AG08396 (cell line): ENCODE results near the gene SAMD8.
A peak's percentile ranks its signal among the peaks of the same experiment; 100 is the strongest.

Experiments used
- DNase-seq: peaks from one replicate; pipeline ENCODE4 v3.0.0; 2012; ENCODE audit warnings: low spot score, mixed read lengths

SAMD8 gene

DNA sequence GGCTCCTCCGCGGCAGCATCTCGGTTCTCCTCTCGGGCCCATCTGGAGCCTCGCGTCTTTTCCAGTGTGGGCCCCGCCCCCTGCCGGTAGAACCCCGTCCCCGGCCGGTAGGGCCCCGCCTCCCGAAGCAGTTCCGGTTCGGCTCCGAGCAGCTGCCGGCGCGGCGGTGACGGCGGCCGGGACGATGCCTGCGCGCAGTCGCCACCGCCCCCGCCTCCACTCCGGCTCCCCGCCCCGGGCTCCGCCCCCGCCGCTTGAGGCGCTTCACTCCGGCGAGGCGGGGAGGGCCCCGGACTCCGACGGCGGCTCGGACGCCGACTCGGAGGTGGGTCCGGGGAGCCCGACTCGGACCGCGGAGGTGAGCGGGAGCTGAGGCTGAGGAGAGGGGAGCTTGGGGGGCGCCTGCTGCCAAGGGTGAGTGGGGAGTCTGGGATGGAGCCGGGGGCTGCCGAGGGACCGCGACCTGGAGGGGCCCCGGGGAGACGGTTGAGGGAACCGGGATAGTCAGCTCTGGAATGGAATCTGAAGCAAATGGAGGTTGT lies at the start of gene SAMD8:
Gene SAMD8 (plus strand): TSS at position 292 of the 542 bp plus-strand sequence. CDS start 38,873 bp downstream, outside the sequence.
- peak; percentile 100 for DNase-seq

DNA sequence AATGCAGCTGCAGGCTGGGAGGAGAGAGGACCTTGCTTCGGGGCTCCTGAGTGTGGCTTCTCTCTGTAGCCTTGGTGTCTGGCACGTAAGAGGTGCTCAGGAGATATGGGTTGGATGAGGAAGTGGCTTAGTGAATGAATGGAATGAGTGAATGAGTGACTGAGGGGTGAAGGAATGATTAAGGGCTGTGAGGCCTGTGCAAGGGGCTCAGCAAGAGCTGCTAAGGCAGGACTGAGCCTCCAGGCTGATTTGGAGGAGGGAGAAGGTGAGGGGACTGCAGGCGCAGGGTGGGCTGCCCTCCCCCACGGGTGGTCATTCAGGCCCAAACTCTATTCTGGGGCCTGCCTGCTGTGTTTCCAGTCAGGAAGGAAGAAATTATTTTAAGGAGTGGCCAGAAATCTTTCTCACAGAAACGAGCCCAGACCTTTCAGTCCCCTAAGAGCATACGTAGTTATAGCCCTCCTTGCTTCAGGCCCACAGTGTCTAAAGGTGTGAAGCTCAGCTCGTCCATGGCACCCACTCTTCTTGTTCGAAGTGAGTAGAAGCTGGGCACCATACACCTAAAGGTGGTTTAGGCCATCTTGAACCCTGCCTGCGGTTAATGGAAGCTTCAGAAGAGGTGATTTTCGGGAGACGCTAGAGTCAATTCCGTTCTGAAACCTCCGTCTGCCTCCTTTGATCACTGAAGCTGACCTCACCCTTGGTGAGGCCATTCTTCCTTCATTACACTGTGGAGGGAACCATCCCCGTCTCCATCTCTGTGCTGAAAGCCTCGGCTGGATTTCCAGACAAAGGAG lies 49.5 kb upstream of the SAMD8 start:
- DNase-seq: no peak

DNA sequence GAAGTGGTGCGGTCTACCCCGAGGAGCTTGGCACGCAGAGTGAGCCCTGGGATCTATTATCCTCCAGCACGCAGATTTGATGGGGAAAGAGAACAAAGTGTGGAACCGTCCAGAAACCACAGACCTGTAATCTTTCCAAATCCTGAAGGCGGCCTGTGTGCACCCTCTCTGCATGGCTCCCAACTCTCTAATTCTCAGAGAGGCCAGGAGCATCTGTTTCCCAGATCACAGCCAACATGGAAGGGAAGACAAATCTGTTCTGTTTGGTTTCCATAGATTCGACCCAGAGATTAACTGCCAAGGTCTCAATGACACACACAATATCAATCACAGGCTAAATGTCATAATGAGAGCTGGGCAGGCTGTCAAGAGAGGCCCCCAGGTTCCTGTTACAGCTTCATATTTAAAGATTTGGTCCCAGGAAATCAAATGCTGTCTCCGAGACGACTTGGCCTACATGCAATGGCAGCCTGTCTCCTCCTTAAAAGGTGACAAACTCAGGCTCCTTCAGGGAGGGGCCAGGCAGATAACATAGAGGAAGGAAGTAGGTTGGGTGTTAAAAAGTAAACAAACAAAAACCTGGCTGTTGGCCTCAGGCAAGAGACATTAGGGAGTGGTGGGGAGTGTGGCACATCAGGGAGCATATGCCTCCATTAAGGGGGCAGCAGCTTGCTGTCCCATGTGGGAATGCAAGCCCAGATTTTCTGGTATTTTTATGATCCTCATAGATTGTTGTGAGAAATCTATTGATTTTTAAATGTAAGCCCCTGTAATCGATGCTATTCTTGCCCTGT lies 48.8 kb upstream of the SAMD8 start:
- peak; percentile 30 for DNase-seq

DNA sequence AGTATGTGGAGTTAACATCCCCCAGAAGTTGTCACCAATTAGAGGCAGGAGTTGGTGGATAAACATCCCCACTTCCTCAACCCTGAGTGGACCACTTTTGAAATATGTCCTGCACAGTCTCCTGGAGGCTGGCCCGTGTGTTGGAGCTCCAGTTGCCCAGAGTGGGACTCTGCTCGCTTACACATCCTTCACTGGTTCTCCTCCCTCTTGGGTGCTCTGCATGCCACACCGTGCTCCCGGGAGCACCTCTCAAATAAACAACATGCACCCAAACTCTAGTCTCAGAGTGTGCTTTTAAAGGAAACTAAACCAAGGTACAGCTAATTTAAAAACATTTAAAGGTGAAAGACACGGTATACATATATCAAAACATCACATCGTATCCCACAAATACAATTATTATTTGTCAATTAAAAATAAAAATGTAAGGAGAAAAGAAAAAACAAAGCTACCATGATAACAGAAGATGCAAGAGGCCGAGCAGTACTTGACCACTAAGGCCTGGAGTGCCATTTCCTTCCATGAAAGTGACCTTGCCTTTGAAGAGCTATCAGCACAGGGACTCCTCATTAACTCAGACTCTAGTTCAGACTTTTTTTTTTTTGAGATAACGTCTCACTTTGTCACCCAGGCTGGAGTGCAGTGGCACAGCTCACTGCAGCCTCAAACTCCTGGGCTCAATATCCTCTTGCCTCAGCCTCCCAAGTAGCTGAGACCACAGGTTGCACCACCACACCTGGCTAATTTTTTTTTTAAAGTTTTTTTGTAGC lies 47.8 kb upstream of the SAMD8 start:
- DNase-seq: no peak

DNA sequence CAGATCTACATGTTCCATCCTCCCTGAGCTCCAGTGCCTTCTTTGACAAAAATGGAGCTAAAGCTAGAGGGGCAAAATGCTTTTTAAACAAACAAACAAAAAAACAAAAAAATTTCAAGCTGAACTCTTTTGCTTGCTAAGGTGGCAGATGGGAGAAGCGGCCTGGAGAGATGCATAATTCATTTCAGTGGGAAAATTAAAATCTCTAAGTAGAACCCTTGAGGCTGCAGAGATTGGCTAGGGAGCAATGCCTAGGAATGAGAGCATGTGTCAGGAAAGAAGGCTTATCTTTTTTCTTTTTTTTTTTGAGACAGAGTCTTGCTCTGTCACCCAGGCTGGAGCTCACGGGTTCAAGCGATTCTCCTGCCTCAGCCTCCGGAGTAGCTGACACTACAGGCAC lies 46.4 kb upstream of the SAMD8 start:
- DNase-seq: no peak

DNA sequence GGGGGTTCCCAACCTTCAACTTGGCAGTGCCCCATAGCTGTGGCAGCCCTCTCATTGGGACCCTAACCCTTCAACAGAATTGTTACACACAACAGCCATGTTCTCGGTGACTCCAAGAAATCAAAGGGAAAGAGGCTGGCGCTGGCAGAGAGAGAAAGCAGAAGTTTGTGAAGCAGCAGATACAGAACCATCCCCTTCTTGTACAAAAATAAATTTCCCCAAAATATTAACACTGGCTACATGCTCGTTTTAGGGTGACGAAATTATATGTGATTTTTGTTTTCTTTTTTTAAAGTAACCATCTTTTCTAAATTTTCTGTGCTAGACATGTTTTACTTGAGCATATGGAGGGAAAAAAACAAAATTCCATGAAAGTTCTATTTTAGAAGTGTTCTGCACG lies 45.2 kb upstream of the SAMD8 start:
- no peak for DNase-seq

DNA sequence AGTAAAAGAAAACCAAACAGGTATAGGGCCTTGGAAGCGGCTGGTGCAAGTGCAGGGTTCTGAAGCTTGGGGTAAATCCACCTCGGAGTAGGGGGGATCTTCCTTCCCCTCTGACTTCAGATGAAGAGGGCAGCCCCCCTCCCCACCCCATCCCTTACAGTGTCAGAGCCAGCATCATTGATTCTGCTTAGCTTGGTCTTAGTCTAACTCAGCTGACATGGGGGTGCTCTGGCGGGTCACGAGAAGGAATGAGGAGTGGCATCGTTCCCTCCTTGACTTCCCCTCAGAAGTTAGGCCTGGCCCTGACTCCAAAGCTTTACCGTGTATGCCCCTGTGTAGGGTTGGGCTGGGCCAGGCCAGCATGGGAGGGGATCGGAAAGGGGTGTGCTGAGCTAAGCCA lies 44.2 kb upstream of the SAMD8 start:
- DNase-seq: no peak

DNA sequence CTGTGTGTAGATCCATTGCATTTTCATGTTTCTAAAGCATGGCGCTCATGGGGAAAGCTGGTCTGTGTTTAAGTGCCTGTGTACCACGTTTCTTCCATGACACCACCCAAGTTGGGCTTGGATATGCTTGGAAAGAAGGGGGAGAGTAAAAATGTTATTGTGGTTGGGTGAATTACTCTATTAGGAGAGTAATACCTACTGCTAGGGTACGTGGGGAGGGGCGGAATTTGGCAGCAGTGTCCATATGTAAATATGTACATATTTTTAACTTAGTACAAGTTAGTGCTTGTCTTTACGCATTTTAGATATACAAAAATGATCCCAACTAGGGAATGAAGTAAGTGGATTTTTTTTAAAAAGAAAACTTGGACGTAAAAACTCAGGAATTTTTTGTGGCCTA lies 42.9 kb upstream of the SAMD8 start:
- DNase-seq: no peak

DNA sequence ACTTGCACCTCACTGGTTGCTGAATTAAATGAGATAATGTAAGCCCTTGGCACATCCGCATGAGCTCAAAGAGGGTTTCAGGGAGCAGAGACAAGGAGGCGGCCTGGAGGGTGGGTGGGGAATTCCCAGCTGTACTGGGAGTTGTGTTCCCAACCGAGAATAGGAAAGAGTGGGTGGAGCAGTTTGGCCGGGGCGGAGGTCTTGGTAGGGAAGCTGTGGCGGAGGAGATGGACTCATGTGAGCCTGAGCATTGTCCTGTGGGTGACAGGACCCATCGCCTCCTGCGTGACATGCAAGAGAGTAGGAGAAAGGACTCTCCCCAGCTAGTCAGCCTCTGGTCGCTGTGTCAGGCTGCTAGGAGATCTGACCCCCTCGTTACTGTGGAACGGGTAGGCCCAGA lies 41.0 kb upstream of the SAMD8 start:
- DNase-seq: no peak

DNA sequence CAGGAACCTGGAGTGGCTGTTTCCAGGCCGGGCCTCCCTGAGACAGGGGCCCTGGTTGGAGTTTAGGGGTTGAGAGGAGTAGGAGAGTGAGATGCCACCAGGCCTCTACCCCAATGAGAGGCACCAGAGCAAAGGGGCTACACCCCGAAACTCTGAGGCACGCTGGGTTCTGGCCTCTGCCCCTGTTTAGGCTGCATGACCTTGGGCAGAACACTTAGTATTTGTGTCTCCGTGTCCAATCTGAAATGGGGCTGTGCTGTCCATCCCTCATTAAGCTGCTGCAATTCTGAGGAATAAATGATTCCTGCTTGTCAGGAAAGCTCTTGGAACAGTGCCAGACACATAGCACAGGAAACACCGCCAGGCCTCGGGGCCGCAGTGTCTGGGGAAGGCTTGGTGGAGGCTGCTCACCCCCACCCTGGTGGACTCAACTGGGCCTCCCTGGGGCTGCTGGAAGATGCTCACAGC lies 40.5 kb upstream of the SAMD8 start:
- no peak for DNase-seq

DNA sequence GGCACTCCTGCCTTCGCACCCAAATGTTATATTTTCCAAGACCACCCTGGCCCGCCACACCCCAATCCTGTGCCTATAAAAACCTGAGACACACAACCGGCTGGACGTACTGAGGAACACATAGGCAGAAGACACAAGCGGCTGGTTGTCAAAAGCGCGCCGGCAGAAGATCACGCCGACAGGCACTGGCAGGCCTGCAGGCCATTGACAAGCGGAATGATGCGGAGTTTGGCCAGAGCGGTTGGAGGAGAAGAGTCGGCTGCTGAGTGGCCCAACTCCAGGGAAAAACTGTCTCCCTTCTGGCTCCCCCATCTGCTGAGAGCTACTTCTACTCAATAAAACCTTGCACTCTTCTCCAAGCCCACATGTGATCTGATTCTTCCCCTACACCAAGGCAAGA lies 39.7 kb upstream of the SAMD8 start:
- no peak for DNase-seq

DNA sequence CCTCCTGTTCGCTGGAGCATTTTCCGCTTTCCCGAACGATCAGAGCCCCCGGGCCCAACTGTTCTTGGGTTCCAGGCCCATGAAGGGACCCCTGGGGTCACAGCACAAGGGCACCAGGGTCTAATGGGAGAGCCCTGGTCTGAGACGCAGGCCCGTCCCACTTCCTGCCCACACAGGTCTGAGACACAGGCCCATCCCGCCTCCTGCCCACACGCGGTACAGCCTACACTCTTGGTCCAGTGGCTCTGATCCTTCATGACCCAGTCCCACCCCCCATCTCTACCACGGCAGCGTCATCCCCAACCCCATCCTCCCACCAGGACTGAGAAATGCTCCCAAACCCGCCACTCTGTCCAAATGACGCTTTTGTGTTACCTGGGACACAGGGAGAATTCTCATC lies 38.7 kb upstream of the SAMD8 start:
- no peak for DNase-seq

DNA sequence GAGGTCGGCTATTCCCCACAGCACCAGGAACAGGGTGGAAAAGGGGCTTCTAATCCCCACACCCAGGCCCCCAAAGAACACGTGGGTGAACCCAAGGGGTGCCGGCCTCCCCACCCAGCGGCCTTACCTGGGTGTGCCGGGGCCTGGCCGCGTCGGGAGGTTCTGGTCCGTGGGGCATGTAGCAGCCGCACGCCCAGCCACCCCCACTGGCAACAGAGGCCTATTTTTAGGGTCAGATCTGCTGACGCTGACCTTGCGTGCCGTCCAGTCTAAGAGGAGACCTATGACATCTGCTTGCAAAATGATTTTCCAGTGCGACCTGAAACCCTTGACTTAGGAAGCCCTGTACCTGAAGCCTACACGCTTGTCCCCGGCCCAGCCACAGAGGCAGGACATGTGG lies 38.0 kb upstream of the SAMD8 start:
- DNase-seq: no peak

DNA sequence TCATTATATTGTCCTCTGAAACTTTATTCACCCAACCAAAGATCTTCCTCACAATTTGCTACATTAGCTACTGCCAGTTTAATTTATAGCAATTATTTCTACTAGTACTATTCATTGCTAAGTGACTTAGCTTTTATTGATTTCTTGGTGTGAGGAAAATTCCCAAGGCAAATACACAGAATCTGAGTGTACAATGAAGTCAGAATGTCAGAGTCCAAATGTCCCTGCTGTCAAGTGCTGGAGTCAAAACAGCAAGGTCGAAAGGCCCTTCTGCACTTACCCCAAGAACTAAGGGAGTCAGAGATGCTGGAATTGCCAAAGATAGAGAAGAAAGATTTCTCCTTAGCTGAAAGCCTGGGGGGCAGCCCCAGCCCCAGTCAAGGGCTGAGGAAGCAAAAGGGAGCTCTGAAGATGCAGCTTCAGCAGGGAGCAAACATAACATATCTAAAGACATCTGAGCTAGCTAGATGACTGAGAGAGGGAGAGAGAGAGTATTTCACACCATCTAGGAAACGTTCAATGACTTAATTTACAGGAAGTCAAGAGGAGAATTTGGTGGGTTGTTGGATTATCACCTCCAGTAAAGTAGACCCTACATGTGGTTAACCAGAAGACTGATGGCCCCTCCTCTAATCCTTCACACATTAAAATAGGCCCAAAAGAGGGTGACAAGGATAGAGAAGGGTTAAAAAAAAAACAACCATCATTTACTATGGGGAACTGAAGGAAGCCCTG lies 36.6 kb upstream of the SAMD8 start:
- no peak for DNase-seq

DNA sequence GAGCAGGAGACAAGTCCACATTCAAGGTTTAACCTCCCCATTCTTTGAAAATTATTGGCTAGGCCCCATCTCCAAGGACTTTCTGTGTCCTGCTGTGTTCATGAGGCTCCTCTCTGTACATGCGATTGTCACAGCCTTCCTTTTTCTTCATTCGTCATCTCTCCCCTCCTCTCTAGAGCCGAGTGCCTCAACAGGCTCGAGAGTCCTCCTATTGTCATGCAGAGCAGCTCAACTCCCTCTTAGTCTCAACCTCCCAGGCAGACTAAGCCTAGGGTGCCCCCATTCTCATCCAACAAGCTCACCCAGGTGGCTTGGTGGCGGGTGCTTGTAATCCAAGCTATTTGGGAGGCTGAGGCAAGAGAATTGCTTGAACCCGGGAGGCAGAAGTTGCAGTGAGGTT lies 35.1 kb upstream of the SAMD8 start:
- DNase-seq: no peak

DNA sequence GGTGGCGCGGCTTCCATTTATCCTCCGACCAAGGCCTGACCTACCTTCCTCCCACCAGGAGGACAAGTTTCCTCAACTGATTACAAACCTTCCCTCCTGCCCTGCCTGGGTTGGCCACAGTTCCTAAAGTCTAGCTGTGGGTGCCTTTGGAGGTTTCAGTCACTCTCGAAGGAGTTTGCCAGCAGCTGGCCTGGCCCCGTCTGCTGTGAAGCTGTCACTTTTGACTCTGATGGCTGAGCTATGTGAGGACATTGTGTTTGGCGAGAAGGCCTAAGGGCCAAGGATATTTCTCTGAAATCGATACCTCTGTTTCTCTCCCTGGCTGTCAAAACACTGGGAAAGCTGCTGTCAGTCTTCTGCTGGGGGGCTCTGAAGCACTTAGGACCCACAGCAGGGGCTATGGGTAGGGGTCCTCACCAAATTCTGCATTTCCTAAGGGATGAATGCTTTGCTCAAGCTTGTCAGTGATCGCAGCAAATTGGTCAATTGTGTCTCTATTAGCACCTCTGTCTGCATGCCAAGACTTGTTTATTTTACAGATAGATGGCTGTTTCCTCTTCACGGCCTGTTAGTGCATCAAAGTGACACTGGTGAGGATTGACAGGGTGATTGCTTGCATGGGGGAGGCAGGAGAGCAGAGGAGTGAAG lies 31.9 kb upstream of the SAMD8 start:
- no peak for DNase-seq

DNA sequence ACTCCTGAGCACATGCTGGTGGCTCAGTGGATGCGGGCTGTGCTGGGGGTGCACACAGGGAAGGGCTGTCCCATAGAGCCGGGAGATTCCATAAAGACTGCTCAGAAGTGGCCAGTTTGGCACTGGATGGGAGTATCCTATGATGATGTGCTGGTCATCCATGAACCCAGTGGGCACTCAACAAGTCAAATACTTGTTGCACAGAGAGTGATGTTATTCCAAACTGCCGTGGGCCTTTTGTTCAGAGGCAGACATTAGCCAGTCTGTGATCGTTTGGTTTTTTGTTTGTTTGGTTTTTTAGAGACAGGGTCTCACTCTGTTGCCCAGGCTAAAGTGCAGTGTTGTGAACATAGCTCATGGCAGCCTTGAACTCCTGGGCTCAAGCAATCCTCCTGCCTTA lies 30.9 kb upstream of the SAMD8 start:
- no peak for DNase-seq

DNA sequence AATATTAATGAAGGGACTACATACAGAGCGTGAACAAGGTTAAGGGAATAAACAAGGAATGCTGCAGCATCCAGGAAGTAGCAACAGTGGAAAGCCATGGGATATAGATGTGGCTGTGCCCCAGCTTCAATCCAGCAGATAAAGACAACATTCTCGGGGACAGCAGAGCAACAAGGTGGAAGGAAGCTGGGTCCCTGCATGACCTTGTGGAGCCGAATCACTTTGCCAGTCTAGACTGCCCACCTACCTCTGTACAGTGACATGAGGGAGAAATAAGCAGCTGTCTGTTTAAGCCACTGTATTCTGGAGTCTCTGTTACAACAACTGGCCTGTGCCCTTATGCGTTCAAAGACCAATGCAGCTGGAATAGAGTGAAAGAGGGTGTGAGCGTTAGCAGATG lies 30.1 kb upstream of the SAMD8 start:
- DNase-seq: no peak

DNA sequence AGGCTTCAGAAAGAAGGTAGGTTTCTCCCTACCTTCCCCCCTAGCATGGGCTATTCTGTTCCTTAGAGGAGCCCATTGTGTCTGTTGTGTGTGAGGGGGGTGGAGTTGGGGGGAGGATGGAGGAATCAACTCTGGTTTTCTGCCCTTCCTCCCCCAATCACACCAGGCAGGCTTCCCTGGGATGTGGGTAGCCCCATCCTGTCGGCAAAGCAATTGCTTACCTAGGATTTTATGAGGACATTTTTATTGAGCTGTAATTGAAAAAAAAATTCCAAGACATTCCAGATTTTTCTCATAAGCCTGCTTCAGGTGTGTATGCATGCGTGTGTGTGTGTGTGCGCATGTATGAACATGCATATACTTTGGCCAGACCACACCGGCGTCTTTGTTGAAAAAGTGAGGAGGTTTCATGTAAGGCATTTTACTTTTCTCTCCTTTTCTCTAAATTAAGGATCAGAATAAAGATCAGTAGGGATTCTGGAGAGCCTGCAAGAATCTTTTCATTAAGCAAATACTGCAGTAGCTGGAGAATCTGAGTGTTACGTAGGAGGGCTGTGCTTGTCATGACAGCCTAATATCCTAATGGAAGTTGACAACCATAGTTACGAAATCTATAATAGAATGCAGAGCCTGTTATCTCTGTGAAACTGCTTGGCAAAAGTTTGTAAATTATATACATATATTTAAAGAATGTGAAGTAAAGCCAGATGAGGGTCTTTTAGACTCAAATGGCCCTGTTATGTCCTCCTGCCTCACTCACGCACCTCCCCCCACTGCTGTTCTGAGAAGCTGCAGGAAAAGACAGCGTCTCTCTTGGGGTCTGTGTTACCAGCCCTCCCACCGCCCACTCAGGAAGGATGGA lies 27.3 kb upstream of the SAMD8 start:
- no peak for DNase-seq

DNA sequence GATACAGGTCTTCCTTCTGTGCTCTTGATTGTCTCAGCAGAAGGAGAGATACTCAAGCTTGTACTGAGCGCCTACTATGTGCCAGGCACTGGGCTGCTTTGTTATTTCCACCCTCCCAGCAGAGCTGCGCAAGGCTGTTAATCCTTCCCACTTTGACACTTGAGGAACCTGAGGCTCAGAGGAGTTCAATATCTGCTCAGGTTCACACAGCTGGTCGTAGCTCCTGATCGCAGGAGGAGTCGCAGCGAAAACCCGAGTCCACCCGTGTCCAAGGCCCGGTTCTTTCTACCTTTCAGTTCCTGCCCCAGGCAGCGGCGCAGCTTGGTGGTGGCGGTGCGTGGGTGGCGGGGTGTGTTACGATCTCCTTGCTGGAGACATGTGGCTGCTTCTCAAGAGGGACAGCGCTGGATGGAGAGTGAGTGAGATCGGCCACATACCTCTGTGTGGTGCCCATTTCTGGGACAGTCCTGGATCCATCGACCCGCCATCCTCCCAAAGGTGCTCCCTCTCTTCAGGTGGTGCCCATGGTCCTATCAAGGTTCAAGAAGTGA lies 26.5 kb upstream of the SAMD8 start:
- no peak for DNase-seq
